Neural cell (in vitro differentiated cells): ENCODE measurements around the gene RGS3. TPM values are rescaled to one million over a fixed set of nuclear protein-coding genes. Genes with fewer than 3 reads are reported as not detected.

Experiments used
- H2AFZ ChIP-seq: fragments of 200-600, 300-800 bp; sonication (generic), shearing (Covaris generic); 2 replicates; pipeline ENCODE4 v1.6.0; 2014; ENCODE audit warnings: low read depth, mild to moderate bottlenecking, antibody characterized with exemption, low read length, moderate library complexity
- H3F3A ChIP-seq: fragments of 200-600 bp; shearing (Covaris generic); 2 replicates; pipeline ENCODE4 v1.6.1; 2016; ENCODE audit warnings: mild to moderate bottlenecking, moderate library complexity, mixed read lengths, antibody characterized with exemption, low read length; ENCODE audit not compliant: insufficient read depth, poor library complexity, severe bottlenecking
- H3K27ac ChIP-seq: fragments of 200-600, 300-800 bp; sonication (generic), shearing (Covaris generic); 2 replicates; pipeline ENCODE4 v1.5.1; 2014; ENCODE audit warnings: mild to moderate bottlenecking, low read length, moderate library complexity
- H3K27me3 ChIP-seq: fragments of 300-800, 200-600 bp; sonication (generic), shearing (Covaris generic); 2 replicates; pipeline ENCODE4 v1.6.0; 2014; ENCODE audit warnings: mild to moderate bottlenecking, low read depth, low read length, moderate library complexity; ENCODE audit not compliant: insufficient read depth
- H3K36me3 ChIP-seq: fragments of 300-800, 200-600 bp; sonication (generic), shearing (Covaris generic); 2 replicates; pipeline ENCODE4 v1.5.1; 2014; ENCODE audit warnings: mild to moderate bottlenecking, antibody characterized with exemption, low read length, moderate library complexity; ENCODE audit not compliant: insufficient read depth
- H3K4me2 ChIP-seq: fragments of 300-800, 200-600 bp; sonication (generic), shearing (Covaris generic); 2 replicates; pipeline ENCODE4 v1.6.0; 2014; ENCODE audit warnings: mild to moderate bottlenecking, low read length
- H3K4me3 ChIP-seq: fragments of 300-800, 200-600 bp; sonication (generic), shearing (Covaris generic); 2 replicates; pipeline ENCODE4 v1.5.1; 2014; ENCODE audit warnings: mild to moderate bottlenecking, low read length, moderate library complexity
- H3K79me2 ChIP-seq: fragments of 200-600 bp; shearing (Covaris generic); replicated peaks from 2 replicates; pipeline ENCODE4 v1.6.0; 2014; ENCODE audit warnings: mild to moderate bottlenecking, low read length, moderate library complexity; ENCODE audit not compliant: insufficient read depth
- H3K9ac ChIP-seq: fragments of 300-800, 200-600 bp; sonication (generic), shearing (Covaris generic); 2 replicates; pipeline ENCODE4 v1.6.1; 2016; ENCODE audit warnings: mild to moderate bottlenecking, low read length, mixed read lengths
- H3K9me2 ChIP-seq: fragments of 200-600 bp; shearing (Covaris generic); 2 replicates; pipeline ENCODE4 v1.6.1; 2016; ENCODE audit warnings: mild to moderate bottlenecking, low read length, mixed read lengths; ENCODE audit not compliant: insufficient read depth
- H3K9me3 ChIP-seq: fragments of 200-600, 300-800 bp; sonication (generic), shearing (Covaris generic); 2 replicates; pipeline ENCODE4 v1.6.1; 2016; ENCODE audit warnings: mild to moderate bottlenecking, mixed run types, low read length, moderate library complexity, mixed read lengths
- H4K20me1 ChIP-seq: fragments of 200-600 bp; shearing (Covaris generic); 2 replicates; pipeline ENCODE4 v1.6.1; 2016; ENCODE audit warnings: mild to moderate bottlenecking, mixed run types; ENCODE audit not compliant: insufficient read depth
- CTCF ChIP-seq: fragments of 450-650 bp; IDR thresholded peaks from 2 replicates; pipeline ENCODE4 v1.5.1; 2014; ENCODE audit warnings: antibody characterized with exemption, mild to moderate bottlenecking, moderate library complexity; ENCODE audit not compliant: poor library complexity, severe bottlenecking
- EP300 ChIP-seq: fragments of 450-650 bp; conservative IDR thresholded peaks from 2 replicates; pipeline ENCODE4 v1.6.1; 2014; ENCODE audit warnings: antibody characterized with exemption, mild to moderate bottlenecking, moderate library complexity; ENCODE audit not compliant: poor library complexity, severe bottlenecking
- EZH2 ChIP-seq: fragments of 200-600, 300-800 bp; shearing (Covaris generic), sonication (generic); IDR thresholded peaks from 2 replicates; pipeline ENCODE4 v1.6.1; 2014; ENCODE audit warnings: antibody characterized with exemption, low read length, borderline replicate concordance, mild to moderate bottlenecking; ENCODE audit not compliant: insufficient read depth, poor library complexity, severe bottlenecking
- MXI1 ChIP-seq: fragments of 450-650 bp; conservative IDR thresholded peaks from 2 replicates; pipeline ENCODE4 v1.6.1; 2014; ENCODE audit warnings: antibody characterized with exemption, mild to moderate bottlenecking; ENCODE audit not compliant: poor library complexity, severe bottlenecking
- POLR2AphosphoS5 ChIP-seq: IDR thresholded peaks from 2 replicates; pipeline ENCODE4 v1.6.1; 2012
- RAD21 ChIP-seq: fragments of 450-650 bp; conservative IDR thresholded peaks from 2 replicates; pipeline ENCODE4 v1.6.1; 2014; ENCODE audit warnings: antibody characterized with exemption, mild to moderate bottlenecking, moderate library complexity
- REST ChIP-seq: IDR thresholded peaks from 2 replicates; pipeline ENCODE4 v1.6.1; 2012; ENCODE audit warnings: borderline replicate concordance
- SMC3 ChIP-seq: fragments of 450-650 bp; conservative IDR thresholded peaks from 2 replicates; pipeline ENCODE4 v1.6.1; 2014; ENCODE audit warnings: antibody characterized with exemption, mild to moderate bottlenecking, moderate library complexity; ENCODE audit not compliant: poor library complexity
- TAF1 ChIP-seq: IDR thresholded peaks from 2 replicates; pipeline ENCODE4 v1.6.1; 2012; ENCODE audit warnings: low read depth
- polyA plus RNA-seq: library from polyadenylated mRNA; depleted of rRNA; stranded (reverse); fragments of >200 nt; gene quantifications from 2 replicates; pipeline ENCODE4 v1.2.3, GENCODE V29; 2014

The RGS3 gene
- polyA plus RNA-seq, 1 donor from 2014 or later, result 25.3 TPM

- Histone ChIP-seq H4K20me1 (no peaks in the 10 kb centered on the region), H3K27ac (no peak overlapping the region), H3K4me3 (no peak overlapping the region), H3K79me2 (no peaks in the 10 kb centered on the region), H3K9ac (no peak overlapping the region), H3K9me2 (no peaks in the 10 kb centered on the region), H3F3A (no peaks in the 10 kb centered on the region), H3K27me3 (no peaks in the 10 kb centered on the region), H2AFZ (no peak overlapping the region), H3K36me3 (no peaks in the 10 kb centered on the region), H3K4me2 (no peak overlapping the region), H3K9me3 (no peaks in the 10 kb centered on the region)
- no peak for TF ChIP-seq TAF1
- TF ChIP-seq REST, result no peak
- no peak for TF ChIP-seq SMC3
- TF ChIP-seq CTCF, result no peak
- no peak for TF ChIP-seq POLR2AphosphoS5
- TF ChIP-seq EZH2, result no peak
- TF ChIP-seq RAD21, result no peak
- TF ChIP-seq MXI1, result no peak
- TF ChIP-seq EP300, result no peak
Observed at GRCh38 chr9:113471566-113471965, 8.0 kb downstream of the RGS3 start.

- no peak overlapping the region for H3K4me3 ChIP-seq
- no peaks in the 10 kb centered on the region for H3K9me3 ChIP-seq
- H2AFZ ChIP-seq, result no peak overlapping the region
- TF ChIP-seq CTCF, result no peak
- no peak for TF ChIP-seq POLR2AphosphoS5
- TF ChIP-seq RAD21, result no peak
- TF ChIP-seq SMC3, result no peak
- no peak for TF ChIP-seq EZH2
- TF ChIP-seq EP300, result no peak
- no peak for TF ChIP-seq REST
- no peak for TF ChIP-seq MXI1
- TF ChIP-seq TAF1, result no peak
- no peaks in the 10 kb centered on the region for H3K79me2 ChIP-seq
- H3K9me2 ChIP-seq, result no peaks in the 10 kb centered on the region
- H3K27ac ChIP-seq, result no peak overlapping the region
- H3K9ac ChIP-seq, result no peak overlapping the region
- no peak overlapping the region for H3K4me2 ChIP-seq
- H3K36me3 ChIP-seq, result no peaks in the 10 kb centered on the region
- H3F3A ChIP-seq, result no peaks in the 10 kb centered on the region
- no peaks in the 10 kb centered on the region for H4K20me1 ChIP-seq
- H3K27me3 ChIP-seq, result no peaks in the 10 kb centered on the region
Observed at GRCh38 chr9:113472199-113472598, 8.7 kb downstream of the RGS3 start.
